AG10803 (cell line): ENCODE results near the gene PTPRC.

Source experiments
- DNase-seq: peaks from one replicate; pipeline ENCODE4 v3.0.0; 2010; ENCODE audit warnings: low read depth
- H3K4me3 ChIP-seq: 2 replicates; pipeline ENCODE4 v1.5.1; 2011; ENCODE audit warnings: mild to moderate bottlenecking, low read length, control low read depth
- CTCF ChIP-seq: conservative IDR thresholded peaks from 2 replicates; pipeline ENCODE4 v1.5.1; 2011; ENCODE audit warnings: mild to moderate bottlenecking, low read length, control low read depth, inconsistent platforms

Gene PTPRC

GRCh38 chr1:198662821-198663220, 24.0 kb downstream of the PTPRC start:
- no peak for DNase-seq
- TF ChIP-seq CTCF: no peak
- H3K4me3 ChIP-seq: no peak overlapping the region

- no peak for DNase-seq
- no peak for TF ChIP-seq CTCF
- no peak overlapping the region for H3K4me3 ChIP-seq
Measured at GRCh38 chr1:198664068-198664788, 25.4 kb downstream of the PTPRC start.

- DNase-seq: peak; percentile 76
- no peak overlapping the region for H3K4me3 ChIP-seq
- TF ChIP-seq CTCF: no peak
Measured at GRCh38 chr1:198667186-198667585, 28.3 kb downstream of the PTPRC start.

GRCh38 chr1:198667807-198668206, 29.0 kb downstream of the PTPRC start:
- no peak overlapping the region for H3K4me3 ChIP-seq
- no peak for TF ChIP-seq CTCF
- no peak for DNase-seq

- TF ChIP-seq CTCF: no peak
- peak; percentile 96 for DNase-seq
- no peak overlapping the region for H3K4me3 ChIP-seq
Measured at GRCh38 chr1:198669023-198669698, 30.3 kb downstream of the PTPRC start.

GRCh38 chr1:198669771-198670170, 30.9 kb downstream of the PTPRC start:
- no peak overlapping the region for H3K4me3 ChIP-seq
- DNase-seq: no peak
- no peak for TF ChIP-seq CTCF

- TF ChIP-seq CTCF: no peak
- no peak overlapping the region for H3K4me3 ChIP-seq
- no peak for DNase-seq
Measured at GRCh38 chr1:198671136-198671535, 32.3 kb downstream of the PTPRC start.
